CD4-positive, alpha-beta T cell treated with Interleukin-2 at 100 ng/mL for 4 hours (primary cell): Measurements from ENCODE around the gene MMP24.

Experiments
- DNase-seq: peaks from one replicate; pipeline ENCODE4 v3.0.0-alpha.2; 2020; ENCODE audit warnings: low spot score

MMP24 gene

DNA sequence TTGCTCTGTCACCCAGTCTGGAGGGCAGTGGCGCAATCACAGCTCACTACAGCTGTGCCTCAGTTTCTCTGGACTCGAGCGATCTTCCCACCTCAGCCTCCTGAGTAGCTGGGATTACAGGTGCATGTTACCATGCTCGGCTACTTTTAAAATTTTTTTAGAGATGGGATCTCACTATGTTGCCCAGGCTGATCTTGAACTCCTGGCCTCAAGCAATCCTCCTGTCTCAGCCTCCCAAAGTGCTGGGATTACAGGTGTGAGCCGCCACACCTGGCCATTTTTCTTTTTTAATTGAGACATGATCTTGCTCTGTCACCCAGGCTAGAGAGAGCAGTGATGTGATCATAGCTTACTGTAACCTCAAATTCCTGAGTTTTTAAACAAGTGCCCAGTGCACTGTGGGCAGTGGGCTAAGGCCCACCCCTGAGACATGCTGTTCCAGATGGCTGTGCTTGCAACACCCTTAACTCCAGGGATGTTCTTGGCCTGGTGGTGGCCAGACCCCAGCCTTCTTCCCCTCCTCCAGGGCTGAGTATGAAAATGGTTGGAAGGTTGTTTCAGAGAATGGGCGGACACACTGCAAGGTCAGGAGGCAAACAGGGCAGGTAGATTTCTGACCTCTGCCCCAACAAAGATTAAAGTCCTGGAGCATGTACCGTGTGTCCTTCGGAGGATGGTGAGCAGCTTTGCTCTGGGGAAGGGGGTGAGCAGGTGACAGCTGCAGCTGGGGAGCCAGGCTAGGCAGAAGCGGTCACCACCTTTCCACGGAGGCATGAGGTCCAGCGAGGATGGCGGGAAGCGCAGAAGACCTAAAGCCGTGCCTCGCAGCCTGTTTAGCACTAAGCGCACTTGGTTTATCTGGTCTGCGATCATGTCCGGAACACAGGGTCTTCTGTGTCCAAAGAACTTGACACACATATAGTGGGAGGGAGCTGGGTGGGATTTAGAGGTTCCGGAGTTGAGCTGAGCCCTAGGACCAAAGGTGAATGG is 67.1 kb downstream of the MMP24 start:
- no peak for DNase-seq

DNA sequence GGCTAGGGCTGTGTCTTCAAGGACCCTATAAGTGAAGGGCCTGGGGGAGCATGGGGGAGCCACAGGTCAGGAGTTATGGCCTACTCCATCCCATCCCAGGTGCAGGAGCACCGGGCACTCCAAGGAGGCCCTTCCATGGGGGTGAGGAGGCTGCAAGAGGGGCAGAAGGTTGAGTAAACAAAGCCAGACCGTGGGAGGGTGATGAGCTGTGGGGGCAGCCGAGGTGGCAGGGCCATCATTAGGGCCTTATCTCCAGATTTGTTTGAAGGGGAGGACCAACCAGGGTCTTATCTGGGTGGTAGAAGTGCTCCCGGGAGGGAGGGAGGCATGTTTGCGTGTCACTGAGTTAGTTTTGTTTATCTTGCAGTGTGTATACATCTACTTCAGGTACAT is 67.8 kb downstream of the MMP24 start:
- no peak for DNase-seq

GRCh38 chr20:35295058-35295457 is 68.6 kb downstream of the MMP24 start:
- no peak for DNase-seq

DNA sequence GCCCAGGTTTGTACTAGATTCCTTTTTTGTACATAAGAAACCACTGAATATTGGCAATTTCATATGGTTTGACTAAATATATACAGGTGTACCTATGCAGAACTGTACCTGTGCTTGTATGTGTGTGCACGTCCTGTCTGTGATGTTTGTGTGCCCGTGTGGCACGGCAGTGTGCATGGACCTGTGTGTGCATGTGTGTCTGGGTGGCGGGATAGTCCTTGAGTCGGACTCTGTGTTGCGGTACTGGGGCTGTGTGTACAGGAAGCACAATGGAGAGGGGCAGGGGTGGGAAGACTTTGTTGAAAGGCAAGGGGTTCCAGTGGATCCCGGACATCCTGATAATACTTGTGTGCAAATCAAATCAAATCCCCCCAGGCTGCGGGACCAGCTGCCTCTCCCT is 69.2 kb downstream of the MMP24 start:
- no peak for DNase-seq

GRCh38 chr20:35296101-35296554 is 69.6 kb downstream of the MMP24 start:
- DNase-seq, result no peak

- no peak for DNase-seq
Measured at GRCh38 chr20:35297155-35297554, 70.7 kb downstream of the MMP24 start.

DNA sequence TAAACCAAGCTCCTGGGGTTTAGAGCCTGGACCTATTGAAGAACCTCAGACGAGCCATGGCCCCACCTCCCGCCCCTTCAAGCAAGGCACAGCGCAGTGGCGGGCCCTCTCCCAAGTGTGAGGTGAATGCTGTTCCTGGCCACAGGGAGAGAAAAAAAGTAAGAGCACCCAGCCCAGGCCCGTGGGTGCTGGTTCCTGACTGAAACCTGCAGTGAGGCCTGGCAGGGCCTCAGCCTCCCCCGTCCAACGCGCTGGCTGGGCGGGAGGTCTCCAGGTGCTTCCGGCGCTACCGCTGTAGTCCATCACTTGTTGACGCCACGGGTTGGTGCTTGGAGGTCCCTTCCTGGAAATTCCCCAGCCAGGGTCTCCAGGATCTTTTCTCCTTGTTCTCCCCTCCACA is 71.2 kb downstream of the MMP24 start:
- DNase-seq, result no peak

GRCh38 chr20:35298264-35298663 is 71.8 kb downstream of the MMP24 start:
- DNase-seq, result no peak

GRCh38 chr20:35299780-35300179 is 73.3 kb downstream of the MMP24 start:
- no peak for DNase-seq

GRCh38 chr20:35300469-35301262 is 74.2 kb downstream of the MMP24 start:
- no peak for DNase-seq

GRCh38 chr20:35301426-35301825 is 74.9 kb downstream of the MMP24 start:
- DNase-seq, result no peak

DNA sequence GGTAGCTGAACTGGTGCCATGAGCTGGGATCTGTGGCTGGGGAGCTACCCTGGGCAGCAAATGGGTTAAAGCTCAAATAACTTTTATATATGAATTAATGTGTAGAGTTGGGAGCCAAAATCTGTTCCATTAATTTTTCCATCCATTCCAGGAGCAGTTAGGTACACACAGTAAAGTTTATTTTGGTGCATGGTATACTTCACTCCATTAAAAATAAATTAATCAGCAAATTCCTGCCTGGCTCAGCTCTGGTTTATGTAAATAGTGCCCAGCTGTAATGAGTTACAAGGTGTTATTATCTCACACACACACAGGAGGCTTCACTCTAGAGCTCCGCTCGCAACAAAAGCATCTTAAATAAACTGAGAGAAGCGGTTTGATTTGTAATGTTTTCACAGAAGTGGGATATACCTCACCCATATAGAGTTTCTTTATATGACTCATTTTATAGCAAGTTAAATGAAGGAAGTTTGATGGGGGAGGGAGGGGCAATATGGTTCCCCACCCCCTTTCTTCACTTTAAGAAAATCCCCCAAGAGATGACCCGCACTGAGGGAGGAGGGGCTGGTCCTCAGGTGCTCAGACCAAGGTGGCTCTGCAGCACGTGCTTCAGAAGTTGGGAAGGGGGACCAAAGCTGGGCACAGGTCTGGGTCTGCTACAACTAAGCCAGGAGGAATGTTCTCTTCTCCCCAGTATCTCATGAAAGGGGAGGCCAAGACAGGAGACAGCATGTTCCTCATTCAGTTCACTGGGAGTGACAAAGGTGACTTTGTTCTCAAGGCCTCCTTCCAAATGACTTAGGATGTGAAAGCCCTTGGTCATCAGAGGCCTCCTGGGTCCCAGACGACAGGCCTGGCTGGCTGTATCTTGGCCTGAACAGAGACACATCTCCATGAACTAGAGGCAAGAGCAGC is 76.2 kb downstream of the MMP24 start:
- no peak for DNase-seq

GRCh38 chr20:35303382-35303734 is 76.9 kb downstream of the MMP24 start:
- no peak for DNase-seq

DNA sequence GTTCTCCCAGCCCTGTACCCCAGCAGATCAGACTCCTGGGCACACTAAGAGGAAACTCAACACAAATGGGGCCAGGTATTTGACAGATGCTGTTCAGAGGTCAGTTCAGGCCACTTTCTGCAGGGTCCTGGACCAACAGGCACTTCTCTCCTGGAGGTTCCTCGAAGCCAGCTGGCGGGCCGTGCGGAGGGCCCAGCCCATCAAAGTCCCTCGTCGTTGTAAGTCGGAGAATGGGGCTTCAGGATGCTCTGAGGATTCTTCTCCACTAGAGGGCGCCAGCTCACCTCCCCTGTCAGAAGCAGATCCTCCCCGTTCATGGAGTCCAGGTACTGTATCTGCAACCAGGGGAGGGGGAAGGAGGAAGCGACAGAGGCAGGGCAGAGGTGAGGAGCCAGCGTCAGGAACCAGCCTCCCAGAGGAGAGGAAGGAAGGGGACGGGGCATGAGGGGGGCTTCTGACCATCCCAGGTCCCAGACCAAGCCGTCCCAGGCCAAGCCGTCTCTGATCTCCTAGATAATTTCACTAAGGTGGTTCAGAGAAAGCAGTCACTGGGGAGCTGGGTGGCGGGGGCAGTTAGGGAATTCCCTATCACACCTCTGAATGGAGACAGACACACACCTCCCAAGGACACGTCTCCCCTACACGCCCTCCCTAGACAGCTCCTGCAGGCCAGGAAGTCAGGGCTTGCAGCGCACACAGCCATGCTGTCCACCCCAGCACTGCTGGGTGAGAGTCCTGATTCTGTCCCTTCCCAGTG is 77.4 kb downstream of the MMP24 start:
- DNase-seq, result peak; percentile 88

DNA sequence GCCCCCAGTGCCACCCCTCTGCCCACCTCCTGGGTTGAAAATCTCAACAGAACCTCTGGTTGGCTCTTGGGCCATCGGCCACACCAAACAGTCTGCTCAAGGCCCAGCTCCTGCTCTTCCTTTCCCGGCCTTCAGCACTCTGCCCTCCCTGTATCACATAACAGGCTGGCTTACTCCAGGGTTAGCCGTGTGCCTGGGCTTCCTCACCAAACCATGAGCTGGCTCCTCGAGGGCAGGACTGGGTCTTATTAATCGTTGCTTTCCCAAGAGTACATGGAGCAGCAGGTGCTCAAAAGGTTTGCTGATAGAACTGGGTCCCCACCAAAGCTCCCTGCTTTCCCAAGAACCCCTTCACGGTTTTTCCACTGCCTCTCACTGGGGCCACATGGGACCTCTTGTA is 78.5 kb downstream of the MMP24 start:
- DNase-seq, result no peak

- DNase-seq, result peak; percentile 33
Measured at GRCh38 chr20:35305682-35306556, 79.4 kb downstream of the MMP24 start.

GRCh38 chr20:35306931-35307517 is 80.5 kb downstream of the MMP24 start:
- peak; percentile 24 for DNase-seq

DNA sequence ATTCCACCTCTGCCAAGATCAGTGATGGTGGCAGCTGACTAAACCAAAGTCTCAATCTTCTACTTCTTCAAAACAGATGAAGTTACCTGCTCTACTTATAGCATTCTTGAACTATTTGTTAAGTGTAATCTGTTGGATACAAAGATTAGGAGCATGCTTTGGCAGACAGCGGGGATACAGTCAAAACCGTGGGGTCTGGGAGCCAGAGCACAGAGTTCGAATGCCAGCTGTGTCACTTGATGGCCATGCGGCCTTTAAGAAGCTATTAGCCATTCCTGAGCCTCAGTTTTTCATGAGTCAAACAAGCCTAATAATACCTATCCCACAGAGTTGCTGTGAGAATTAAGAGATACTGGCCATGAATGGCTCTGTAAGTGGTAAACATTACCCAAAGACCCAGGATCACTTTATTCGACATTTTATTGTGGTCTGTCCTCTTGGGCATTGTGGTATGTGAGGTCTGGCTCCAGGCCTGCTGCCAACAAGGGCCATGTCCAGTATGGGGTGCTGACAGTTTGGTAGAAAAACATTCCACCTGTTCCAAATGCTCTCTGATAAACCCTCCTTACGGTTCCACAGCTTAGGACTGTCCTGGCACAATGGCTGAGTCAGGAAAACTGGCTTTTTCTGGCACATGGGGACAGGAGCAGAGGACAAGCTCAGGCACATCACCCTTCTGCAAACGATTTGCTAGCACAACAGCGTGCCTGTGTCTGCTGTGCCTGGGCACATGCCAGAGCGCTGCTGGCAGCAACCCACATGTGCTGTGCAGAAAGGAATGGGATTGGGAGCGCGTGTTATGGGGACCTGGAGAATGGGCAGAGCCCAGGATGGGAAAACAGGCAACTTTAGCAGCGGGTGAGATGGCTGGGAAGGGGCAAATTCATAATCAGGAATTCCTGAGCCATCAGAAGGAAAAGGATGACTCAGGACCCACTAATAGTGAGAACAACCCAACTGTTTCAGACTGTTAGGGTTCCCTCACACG is 81.5 kb downstream of the MMP24 start:
- no peak for DNase-seq

GRCh38 chr20:35311409-35311808 is 84.9 kb downstream of the MMP24 start:
- peak; percentile 8 for DNase-seq
